ENCODE data around the gene CCDC43. TPM values are rescaled to one million over a fixed set of nuclear protein-coding genes. Genes with fewer than 3 reads are reported as not detected.

Gene CCDC43, protein sequence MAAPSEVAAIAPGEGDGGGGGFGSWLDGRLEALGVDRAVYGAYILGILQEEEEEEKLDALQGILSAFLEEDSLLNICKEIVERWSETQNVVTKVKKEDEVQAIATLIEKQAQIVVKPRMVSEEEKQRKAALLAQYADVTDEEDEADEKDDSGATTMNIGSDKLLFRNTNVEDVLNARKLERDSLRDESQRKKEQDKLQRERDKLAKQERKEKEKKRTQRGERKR
- polyA plus RNA-seq (12.3 to 23.0 TPM (median 22.8 TPM) in 3 replicates), polyA minus RNA-seq (1.2 to 18.4 TPM (median 6.2 TPM) in 3 replicates)
- 32.0 TPM for polyA plus RNA-seq (2011; ENCODE audit: low read depth)
- polyA plus RNA-seq (2011; cell fraction: cytosol; rRNA removed) = 12.7 and 20.7 TPM in 2 replicates
- 9.1 and 13.1 TPM in 2 replicates for polyA plus RNA-seq (2011; cell fraction: nucleus; rRNA removed)
- polyA plus RNA-seq (2012; ENCODE audit: low replicate concordance) = 20.0 and 28.5 TPM in 2 replicates
- 17.6 TPM for polyA minus RNA-seq (2011; cell fraction: cytosol; rRNA and poly(A)+ RNA removed)
- polyA minus RNA-seq (2011; cell fraction: nucleus; rRNA and poly(A)+ RNA removed) = 4.4 and 9.9 TPM in 2 replicates

DNA sequence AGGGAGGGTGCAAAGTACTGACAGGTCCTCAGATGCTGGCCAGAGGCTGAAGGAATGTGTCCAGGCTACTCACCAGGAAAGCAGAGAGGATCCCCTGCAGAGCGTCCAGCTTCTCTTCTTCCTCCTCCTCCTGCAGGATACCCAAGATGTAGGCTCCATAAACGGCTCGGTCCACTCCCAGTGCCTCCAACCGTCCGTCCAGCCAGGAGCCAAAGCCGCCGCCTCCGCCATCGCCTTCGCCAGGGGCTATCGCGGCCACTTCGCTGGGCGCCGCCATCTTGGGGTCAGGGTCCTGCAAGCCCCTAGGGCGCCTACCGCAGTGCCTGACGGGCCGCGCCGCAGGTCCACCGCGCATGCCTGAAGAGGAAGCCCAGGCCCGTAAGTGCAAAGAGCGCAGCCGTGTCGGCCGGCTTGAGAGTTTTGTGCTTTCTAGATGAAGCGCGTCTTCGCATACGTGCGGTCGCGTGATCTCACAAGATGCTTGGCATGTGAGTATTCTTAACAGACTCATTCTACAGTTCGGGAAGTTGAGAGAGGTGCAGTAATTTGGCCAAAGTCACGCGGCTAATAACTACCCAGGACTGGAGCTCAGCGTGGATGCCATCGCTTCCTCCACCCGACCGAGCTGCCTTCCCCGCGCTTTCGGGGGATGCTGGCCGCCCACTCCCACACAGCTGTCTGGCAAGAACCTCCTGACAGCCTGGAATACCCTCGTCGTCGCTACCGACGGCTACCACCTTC is at the start of gene CCDC43:
CCDC43 (minus strand) TSS at position 300 of the 741 bp plus-strand sequence; CDS start at position 277, 23 bp downstream.
- peaks cover 4 to 5% of the 10 kb centered on the region in 2 experiments for H3K36me3 ChIP-seq (ENCODE audit: control insufficient read depth in 2 of 2, extremely low read depth in 1 of 2, insufficient read depth in 2 of 2, low read length in 2 of 2)
- H2AFZ ChIP-seq (ENCODE audit: control insufficient read depth, low read length) = peak within 1 kb of the TSS; percentile 97
- dilution Hi-C loops (cut with MboI; ENCODE audit: extremely low pct_ligation_motif_present, low sequenced_read_pairs) = no loop called here
- H4K20me1 ChIP-seq (ENCODE audit: control insufficient read depth, extremely low read depth, insufficient read depth, low read length) = no peaks in the 10 kb centered on the region
- H3K9me3 ChIP-seq (ENCODE audit: control insufficient read depth, low read depth, low read length) = no peaks in the 10 kb centered on the region
- H3K4me3 ChIP-seq (ENCODE audit: control insufficient read depth in 2 of 3, extremely low read depth in 1 of 3, insufficient read depth in 2 of 3, low read depth in 1 of 3, low read length in 3 of 3) = peak within 1 kb of the TSS; percentile 74 to 87 (median 83)
- peak within 1 kb of the TSS; percentile 89 for H3K27ac ChIP-seq (ENCODE audit: control insufficient read depth, insufficient read depth, low read length)
- H3K9me1 ChIP-seq (ENCODE audit: control insufficient read depth, extremely low read depth, insufficient read depth, low read length) = peaks cover 7% of the 10 kb centered on the region
- FAIRE-seq (peak; percentile 51), DNase-seq (ENCODE audit: low read depth, low spot score) (peak; percentile 92)
- H3K27me3 ChIP-seq (ENCODE audit: control insufficient read depth, extremely low read depth, insufficient read depth, low read length) = no peaks in the 10 kb centered on the region
- peaks cover 36% of the 10 kb centered on the region for H3K79me2 ChIP-seq (ENCODE audit: control insufficient read depth, insufficient read depth, low read length)
- peak within 1 kb of the TSS; percentile 85 for H3K9ac ChIP-seq (ENCODE audit: control insufficient read depth, extremely low read depth, insufficient read depth, low read length)
- TF ChIP-seq, protein P1, sequence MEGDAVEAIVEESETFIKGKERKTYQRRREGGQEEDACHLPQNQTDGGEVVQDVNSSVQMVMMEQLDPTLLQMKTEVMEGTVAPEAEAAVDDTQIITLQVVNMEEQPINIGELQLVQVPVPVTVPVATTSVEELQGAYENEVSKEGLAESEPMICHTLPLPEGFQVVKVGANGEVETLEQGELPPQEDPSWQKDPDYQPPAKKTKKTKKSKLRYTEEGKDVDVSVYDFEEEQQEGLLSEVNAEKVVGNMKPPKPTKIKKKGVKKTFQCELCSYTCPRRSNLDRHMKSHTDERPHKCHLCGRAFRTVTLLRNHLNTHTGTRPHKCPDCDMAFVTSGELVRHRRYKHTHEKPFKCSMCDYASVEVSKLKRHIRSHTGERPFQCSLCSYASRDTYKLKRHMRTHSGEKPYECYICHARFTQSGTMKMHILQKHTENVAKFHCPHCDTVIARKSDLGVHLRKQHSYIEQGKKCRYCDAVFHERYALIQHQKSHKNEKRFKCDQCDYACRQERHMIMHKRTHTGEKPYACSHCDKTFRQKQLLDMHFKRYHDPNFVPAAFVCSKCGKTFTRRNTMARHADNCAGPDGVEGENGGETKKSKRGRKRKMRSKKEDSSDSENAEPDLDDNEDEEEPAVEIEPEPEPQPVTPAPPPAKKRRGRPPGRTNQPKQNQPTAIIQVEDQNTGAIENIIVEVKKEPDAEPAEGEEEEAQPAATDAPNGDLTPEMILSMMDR (optimal IDR thresholded peaks at IDR 0.05 in 1 of 3, IDR thresholded peaks at IDR 0.05 in 1 of 3, conservative IDR thresholded peaks at IDR 0.05 in 1 of 3; ENCODE audit: extremely low read depth in 1 of 3, insufficient read depth in 2 of 3, low read length in 3 of 3) = no peak
- no peak for TF ChIP-seq EZH2 (IDR thresholded peaks at IDR 0.05; ENCODE audit: low read length)
- H3K4me1 ChIP-seq (ENCODE audit: control insufficient read depth, extremely low read depth, insufficient read depth, low read length) = peaks cover 19% of the 10 kb centered on the region
- H3K4me2 ChIP-seq (ENCODE audit: control insufficient read depth, extremely low read depth, insufficient read depth, low read depth, low read length) = peak within 1 kb of the TSS; percentile 86

DNA sequence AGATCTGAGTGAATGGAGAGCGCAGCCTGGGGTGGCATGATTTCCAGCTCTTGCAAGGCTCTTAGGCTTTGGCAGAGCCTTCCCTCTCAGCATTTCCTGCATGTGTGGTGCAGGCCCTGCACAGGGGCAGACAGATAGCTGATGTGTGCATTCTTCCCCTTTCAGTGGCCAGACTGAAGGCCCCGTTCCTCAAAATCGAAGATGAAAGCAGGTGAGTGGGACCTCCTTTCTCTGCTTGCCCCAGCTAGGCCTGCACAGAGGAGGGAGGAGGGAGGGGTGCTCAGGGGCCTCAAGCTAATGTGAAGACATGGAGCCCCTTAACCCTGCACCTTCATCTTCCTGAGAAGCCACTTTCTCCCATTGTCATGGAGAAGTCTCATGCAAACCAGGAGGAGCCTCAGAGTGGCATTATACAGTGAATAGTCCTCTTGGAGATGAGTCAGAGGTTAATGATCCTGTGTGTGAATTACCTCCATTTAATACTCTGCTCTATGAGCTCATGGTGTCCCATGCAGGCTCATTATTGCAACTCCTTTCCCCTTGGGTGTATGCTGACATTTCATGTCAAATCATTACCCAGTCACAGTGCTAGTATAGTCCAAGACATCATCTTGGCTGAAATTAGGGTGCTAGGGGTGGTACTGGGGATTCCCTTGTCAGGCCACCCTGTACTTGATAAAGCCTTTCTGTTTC is 48.8 kb upstream of the CCDC43 start:
- H3K4me3 ChIP-seq (ENCODE audit: control insufficient read depth in 2 of 3, extremely low read depth in 1 of 3, insufficient read depth in 2 of 3, low read depth in 1 of 3, low read length in 3 of 3) = no peak overlapping the region
- DNase-seq (ENCODE audit: low read depth, low spot score) (no peak), FAIRE-seq (peak; percentile 9)
- no peaks in the 10 kb centered on the region for H3K4me1 ChIP-seq (ENCODE audit: control insufficient read depth, extremely low read depth, insufficient read depth, low read length)
- dilution Hi-C loops (cut with MboI; ENCODE audit: extremely low pct_ligation_motif_present, low sequenced_read_pairs) = no loop called here
- H3K9me3 ChIP-seq (ENCODE audit: control insufficient read depth, low read depth, low read length) = no peaks in the 10 kb centered on the region
- peaks cover 2% of the 10 kb centered on the region for H4K20me1 ChIP-seq (ENCODE audit: control insufficient read depth, extremely low read depth, insufficient read depth, low read length)
- no peaks in the 10 kb centered on the region for H3K27me3 ChIP-seq (ENCODE audit: control insufficient read depth, extremely low read depth, insufficient read depth, low read length)
- H3K36me3 ChIP-seq (ENCODE audit: control insufficient read depth in 2 of 2, extremely low read depth in 1 of 2, insufficient read depth in 2 of 2, low read length in 2 of 2) = peaks cover 0 to 22% of the 10 kb centered on the region in 2 experiments
- H2AFZ ChIP-seq (ENCODE audit: control insufficient read depth, low read length) = no peak overlapping the region
- H3K4me2 ChIP-seq (ENCODE audit: control insufficient read depth, extremely low read depth, insufficient read depth, low read depth, low read length) = no peak overlapping the region
- H3K27ac ChIP-seq (ENCODE audit: control insufficient read depth, insufficient read depth, low read length) = no peak overlapping the region
- TF ChIP-seq, protein P1 (optimal IDR thresholded peaks at IDR 0.05 in 1 of 3, IDR thresholded peaks at IDR 0.05 in 1 of 3, conservative IDR thresholded peaks at IDR 0.05 in 1 of 3; ENCODE audit: extremely low read depth in 1 of 3, insufficient read depth in 2 of 3, low read length in 3 of 3) = no peak
- TF ChIP-seq EZH2 (IDR thresholded peaks at IDR 0.05; ENCODE audit: low read length) = no peak
- H3K9me1 ChIP-seq (ENCODE audit: control insufficient read depth, extremely low read depth, insufficient read depth, low read length) = no peaks in the 10 kb centered on the region
- H3K79me2 ChIP-seq (ENCODE audit: control insufficient read depth, insufficient read depth, low read length) = no peaks in the 10 kb centered on the region
- no peak overlapping the region for H3K9ac ChIP-seq (ENCODE audit: control insufficient read depth, extremely low read depth, insufficient read depth, low read length)

Measured in keratinocyte (primary cell).